ENCODE results near the gene PLEKHF1.
A peak's percentile ranks its signal among the peaks of the same experiment; 100 is the strongest.

Gene PLEKHF1

GRCh38 chr19:29667387-29667783 lies 2.1 kb downstream of the PLEKHF1 start:
- H3F3A ChIP-seq (ENCODE audit: insufficient read depth, low read length), result no peaks in the 10 kb centered on the region
- TF ChIP-seq EZH2phosphoT487 (IDR thresholded peaks at IDR 0.05; ENCODE audit: low read length) (no peak), EZH2 (optimal IDR thresholded peaks at IDR 0.05; ENCODE audit: low read depth, low read length) (no peak), CTCF (IDR thresholded peaks at IDR 0.05; ENCODE audit: low read length) (no peak)
- no peaks in the 10 kb centered on the region for H3K9me2 ChIP-seq (replicated peaks; ENCODE audit: insufficient read depth, low read length)
- H3K4me1 ChIP-seq (ENCODE audit: low read length), result 0 out of 2 replicates have a peak, but pooled peaks cover 5% of the 10 kb centered on the region
- no peaks in the 10 kb centered on the region for H3K9me3 ChIP-seq (replicated peaks; ENCODE audit: insufficient read depth, low read length)
- no peak overlapping the region for H3K27ac ChIP-seq (ENCODE audit: low read length)
- H3K27me3 ChIP-seq (replicated peaks; ENCODE audit: insufficient read depth, low read length), result peaks cover 4% of the 10 kb centered on the region
- no peak overlapping the region for H3K4me2 ChIP-seq (ENCODE audit: low read depth, low read length)
- no peak for DNase-seq
- no peak overlapping the region for H2AFZ ChIP-seq (ENCODE audit: low read length)
- H3K4me3 ChIP-seq (ENCODE audit: low read length), result no peak overlapping the region
- peaks cover 5% of the 10 kb centered on the region; the same call in 1 of the 2 replicates for H3K79me2 ChIP-seq (ENCODE audit: low read length)
- no peak overlapping the region for H3K9ac ChIP-seq (ENCODE audit: low read length)
- no peaks in the 10 kb centered on the region for H3K36me3 ChIP-seq (replicated peaks; ENCODE audit: insufficient read depth, low read length)
- H4K20me1 ChIP-seq (ENCODE audit: insufficient read depth, low read length), result no peaks in the 10 kb centered on the region

- TF ChIP-seq EZH2 (optimal IDR thresholded peaks at IDR 0.05; ENCODE audit: low read depth, low read length) (no peak), EZH2phosphoT487 (IDR thresholded peaks at IDR 0.05; ENCODE audit: low read length) (no peak), CTCF (IDR thresholded peaks at IDR 0.05; ENCODE audit: low read length) (no peak)
- no peak overlapping the region for H3K27ac ChIP-seq (ENCODE audit: low read length)
- H3K27me3 ChIP-seq (replicated peaks; ENCODE audit: insufficient read depth, low read length), result no peaks in the 10 kb centered on the region
- no peaks in the 10 kb centered on the region for H3F3A ChIP-seq (ENCODE audit: insufficient read depth, low read length)
- H3K4me3 ChIP-seq (ENCODE audit: low read length), result no peak overlapping the region
- H3K4me2 ChIP-seq (ENCODE audit: low read depth, low read length), result no peak overlapping the region
- H4K20me1 ChIP-seq (ENCODE audit: insufficient read depth, low read length), result no peaks in the 10 kb centered on the region
- H3K9me2 ChIP-seq (replicated peaks; ENCODE audit: insufficient read depth, low read length), result no peaks in the 10 kb centered on the region
- H3K4me1 ChIP-seq (ENCODE audit: low read length), result 0 out of 2 replicates have a peak, but pooled peaks cover 5% of the 10 kb centered on the region
- H3K36me3 ChIP-seq (replicated peaks; ENCODE audit: insufficient read depth, low read length), result no peaks in the 10 kb centered on the region
- DNase-seq, result no peak
- no peak overlapping the region for H3K9ac ChIP-seq (ENCODE audit: low read length)
- no peaks in the 10 kb centered on the region for H3K9me3 ChIP-seq (replicated peaks; ENCODE audit: insufficient read depth, low read length)
- no peak overlapping the region for H2AFZ ChIP-seq (ENCODE audit: low read length)
- peaks cover 5% of the 10 kb centered on the region; the same call in 1 of the 2 replicates for H3K79me2 ChIP-seq (ENCODE audit: low read length)
Observed at GRCh38 chr19:29667901-29668341, 2.7 kb downstream of the PLEKHF1 start.

- TF ChIP-seq EZH2phosphoT487 (IDR thresholded peaks at IDR 0.05; ENCODE audit: low read length) (no peak), CTCF (IDR thresholded peaks at IDR 0.05; ENCODE audit: low read length) (0 out of 2 replicates have a peak, but pooled peaks have one; percentile 3), EZH2 (optimal IDR thresholded peaks at IDR 0.05; ENCODE audit: low read depth, low read length) (no peak)
- no peak overlapping the region for H3K4me2 ChIP-seq (ENCODE audit: low read depth, low read length)
- no peak overlapping the region for H2AFZ ChIP-seq (ENCODE audit: low read length)
- no peaks in the 10 kb centered on the region for H4K20me1 ChIP-seq (ENCODE audit: insufficient read depth, low read length)
- DNase-seq, result no peak
- no peaks in the 10 kb centered on the region for H3F3A ChIP-seq (ENCODE audit: insufficient read depth, low read length)
- no peak overlapping the region for H3K27ac ChIP-seq (ENCODE audit: low read length)
- H3K9ac ChIP-seq (ENCODE audit: low read length), result no peak overlapping the region
- H3K9me2 ChIP-seq (replicated peaks; ENCODE audit: insufficient read depth, low read length), result no peaks in the 10 kb centered on the region
- no peaks in the 10 kb centered on the region for H3K36me3 ChIP-seq (replicated peaks; ENCODE audit: insufficient read depth, low read length)
- H3K79me2 ChIP-seq (ENCODE audit: low read length), result peaks cover 5% of the 10 kb centered on the region; the same call in 1 of the 2 replicates
- no peaks in the 10 kb centered on the region for H3K27me3 ChIP-seq (replicated peaks; ENCODE audit: insufficient read depth, low read length)
- 0 out of 2 replicates have a peak, but pooled peaks cover 5% of the 10 kb centered on the region for H3K4me1 ChIP-seq (ENCODE audit: low read length)
- no peak overlapping the region for H3K4me3 ChIP-seq (ENCODE audit: low read length)
- no peaks in the 10 kb centered on the region for H3K9me3 ChIP-seq (replicated peaks; ENCODE audit: insufficient read depth, low read length)
Observed at GRCh38 chr19:29668746-29669609, 3.7 kb downstream of the PLEKHF1 start.
